HG03378 (cell line): ENCODE data around the gene AMOTL2.
A peak's percentile ranks its signal among the peaks of the same experiment; 100 is the strongest.

Experiments used
- ATAC-seq: cut with Tn5 transposase; IDR thresholded peaks from one replicate; pipeline ENCODE4 v1.9.1; 2021; ENCODE audit warnings: mild to moderate bottlenecking, moderate library complexity; ENCODE audit not compliant: unreplicated experiment

Gene AMOTL2

DNA sequence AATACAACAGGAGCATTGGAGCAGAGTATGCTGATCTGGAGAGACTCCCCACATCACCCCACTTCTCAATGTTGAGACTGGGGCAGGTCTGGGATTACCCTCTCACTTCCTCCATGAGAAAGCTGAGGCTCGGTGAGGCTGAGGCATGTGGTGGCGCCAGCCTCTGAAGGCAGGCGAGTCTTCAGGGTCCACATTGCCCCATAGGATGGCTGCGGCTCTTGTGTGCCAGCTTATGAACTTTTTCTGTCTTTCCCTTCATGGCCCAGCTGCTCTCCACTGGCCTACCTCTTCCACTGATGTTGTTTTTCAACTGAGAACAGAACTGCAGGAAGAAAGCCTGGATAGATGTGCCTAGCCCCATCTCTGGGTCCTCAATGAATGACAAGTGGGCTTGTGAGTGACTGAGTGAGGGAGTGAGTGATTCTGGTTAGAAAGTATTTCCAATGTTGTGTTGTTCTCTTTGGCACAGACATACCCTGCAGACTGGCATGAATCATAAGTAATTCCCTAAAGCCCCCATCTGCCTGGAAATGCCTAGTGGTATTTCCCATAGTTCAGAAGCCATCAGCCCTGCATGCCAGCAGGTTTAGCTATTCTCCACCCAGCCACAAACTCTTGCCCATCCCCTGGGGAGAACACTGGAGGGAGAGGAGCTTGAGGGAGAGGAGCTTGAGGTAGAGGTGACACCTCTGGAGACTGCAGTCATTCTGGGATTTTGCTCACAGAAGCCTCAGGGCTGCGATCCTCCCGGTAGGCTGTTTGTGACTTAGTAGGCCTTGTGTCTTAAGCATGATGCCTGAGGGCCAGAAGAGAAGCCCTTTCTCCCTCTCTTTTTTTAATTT lies 56.9 kb downstream of the AMOTL2 start:
- ATAC-seq, result no peak

DNA sequence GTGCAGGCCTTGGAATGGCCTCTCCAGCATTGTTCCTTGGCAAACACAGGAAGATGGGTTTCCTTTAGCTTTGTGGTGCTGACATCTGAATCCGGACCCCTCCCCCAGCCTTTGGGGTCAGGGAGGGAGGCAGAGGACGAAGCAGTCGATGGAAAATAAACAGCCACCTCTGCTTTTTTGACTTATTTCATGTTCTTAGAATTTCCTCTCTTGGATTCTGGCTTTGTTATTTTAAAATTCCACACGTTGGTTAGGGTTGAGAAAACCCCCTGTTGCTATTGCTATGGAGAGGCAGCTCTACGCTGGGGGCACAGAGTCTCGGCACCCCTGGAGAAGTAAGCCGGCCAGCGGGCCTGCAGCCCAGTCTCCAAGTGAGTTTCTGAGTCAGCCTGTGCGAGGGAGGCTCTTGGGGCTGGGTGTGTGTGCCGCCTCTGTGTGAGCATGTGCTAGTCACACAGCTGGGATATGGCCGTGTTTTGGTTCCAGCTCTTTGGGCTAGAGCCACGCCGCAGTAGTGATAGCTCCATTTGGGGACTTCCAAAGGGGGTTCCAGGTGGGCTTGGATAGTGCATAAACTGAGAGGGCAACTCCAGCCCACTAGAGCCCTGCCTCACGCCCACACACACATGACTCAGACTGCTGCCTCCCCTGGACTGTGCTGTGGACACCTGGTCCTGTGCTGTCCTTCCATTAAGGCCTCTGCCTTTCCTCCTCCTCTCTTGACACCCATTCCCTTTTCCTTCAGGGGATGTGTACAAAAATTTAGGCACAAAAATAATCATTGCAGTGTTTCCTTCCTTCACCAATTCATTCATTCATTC lies 58.8 kb downstream of the AMOTL2 start:
- ATAC-seq, result no peak

DNA sequence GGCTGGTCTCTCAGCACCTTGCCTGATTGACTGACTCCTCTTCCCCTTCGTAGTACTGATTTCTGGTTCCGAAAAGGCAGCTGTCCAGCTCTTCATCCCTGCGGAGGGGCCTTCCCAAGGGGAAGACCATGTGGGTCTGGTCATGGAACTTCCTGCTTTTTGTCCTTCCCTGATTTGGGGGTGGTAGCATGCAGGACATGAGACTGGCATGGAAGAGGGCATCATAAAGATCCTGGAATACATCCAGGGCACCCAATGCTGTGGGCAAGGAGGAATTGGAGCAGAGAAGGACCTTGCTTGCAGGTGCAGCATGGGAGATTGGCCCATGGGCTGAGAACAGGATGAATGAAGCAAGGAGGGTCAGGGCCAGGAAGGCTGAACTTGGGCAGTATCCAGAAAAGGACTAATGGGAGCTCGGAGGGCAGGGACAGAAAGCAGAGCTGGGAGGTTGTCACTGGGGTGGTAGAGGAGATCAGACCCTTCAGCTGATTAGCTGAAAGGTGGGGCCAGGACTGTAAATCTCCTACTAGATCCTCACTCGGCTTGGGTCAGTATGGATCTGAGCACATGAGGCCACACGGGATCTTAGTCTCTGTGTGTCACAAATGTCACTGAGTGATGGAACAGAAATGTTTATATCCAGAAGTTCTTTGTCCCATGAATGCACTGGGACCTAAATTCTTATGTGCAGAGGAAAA lies 59.5 kb downstream of the AMOTL2 start:
- ATAC-seq, result no peak

DNA sequence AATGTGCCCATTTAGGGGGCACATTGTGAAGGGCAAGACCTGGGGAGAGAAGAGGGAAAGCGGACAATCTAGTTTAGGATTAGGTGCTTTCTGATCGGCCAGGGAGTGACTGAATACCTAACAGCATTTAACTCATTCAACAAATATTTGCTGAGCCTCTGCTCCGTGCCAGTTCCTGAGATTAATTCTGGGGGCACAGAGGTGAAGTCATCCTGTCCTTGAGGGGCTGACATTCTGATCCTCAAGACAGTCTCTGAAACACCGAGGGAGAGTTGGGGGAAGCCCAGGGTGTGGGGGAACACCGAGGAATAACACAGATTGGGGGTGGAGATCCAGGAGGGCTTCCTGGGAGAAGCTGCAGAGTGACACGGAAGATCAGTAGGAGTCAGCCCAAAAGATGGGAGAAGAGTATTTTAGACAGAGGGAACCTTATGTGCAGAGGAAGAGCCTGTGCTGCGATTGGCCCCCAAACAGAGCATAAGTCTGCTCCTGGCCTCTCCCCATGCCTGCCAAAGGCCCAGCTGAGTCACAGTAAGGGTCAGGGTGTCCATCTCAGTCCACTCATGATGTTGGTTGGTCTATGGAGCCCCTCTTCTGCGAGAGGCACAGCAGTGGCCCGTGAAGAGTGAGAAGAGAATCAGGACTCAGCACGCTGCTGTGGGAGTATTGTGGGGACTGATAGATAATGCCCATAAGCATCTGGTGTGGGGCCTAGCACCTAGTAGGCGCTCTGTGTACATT lies 60.2 kb downstream of the AMOTL2 start:
- ATAC-seq, result no peak

DNA sequence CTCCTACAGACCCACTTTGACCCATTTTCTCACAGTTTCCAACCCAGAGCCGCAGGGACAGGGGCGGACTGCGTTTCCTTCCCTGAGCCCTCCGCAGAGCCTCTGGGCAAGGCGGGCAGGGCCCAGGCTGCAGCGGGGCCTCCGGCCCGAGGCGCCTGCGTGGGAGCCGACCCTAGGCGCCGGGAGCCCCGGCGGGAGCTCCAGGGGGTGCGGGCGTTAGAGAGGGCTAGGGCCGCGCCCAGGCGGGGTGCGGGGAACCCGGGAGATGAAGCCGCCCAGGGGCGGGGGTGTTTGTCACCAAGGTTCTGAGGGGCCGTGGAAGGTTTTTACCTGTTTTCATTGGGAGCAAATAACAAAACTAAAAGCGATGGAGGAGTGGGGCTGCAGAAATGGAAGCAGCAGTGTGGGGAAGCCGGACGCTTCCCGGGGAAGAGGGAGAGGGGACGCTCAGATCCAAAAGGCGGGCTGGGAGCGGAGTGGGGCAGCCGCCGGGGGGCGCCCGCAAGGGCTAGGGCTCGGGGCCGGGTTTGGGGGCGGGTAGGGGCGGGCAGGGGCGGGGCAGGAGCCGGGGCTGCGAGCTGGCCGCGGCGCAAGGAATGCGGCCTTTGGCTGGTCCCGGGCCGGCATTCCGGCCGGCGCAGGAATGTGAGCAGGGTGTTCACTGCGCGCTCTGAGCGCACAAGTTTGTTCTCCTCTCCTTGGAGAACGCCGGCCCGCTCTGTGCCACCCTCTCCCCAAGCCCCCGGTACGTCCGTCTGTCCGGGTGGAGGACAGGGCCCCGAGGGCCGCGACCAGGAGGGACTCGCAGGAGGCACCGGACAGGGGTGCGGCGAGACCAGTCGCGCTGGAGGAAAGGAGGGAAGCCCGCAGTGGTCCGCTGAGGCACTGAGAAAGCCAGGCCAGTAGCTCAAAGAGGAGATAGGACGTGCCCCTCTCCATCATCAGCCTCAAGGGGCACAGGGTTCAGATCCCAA lies 61.1 kb downstream of the AMOTL2 start:
- ATAC-seq, result no peak

DNA sequence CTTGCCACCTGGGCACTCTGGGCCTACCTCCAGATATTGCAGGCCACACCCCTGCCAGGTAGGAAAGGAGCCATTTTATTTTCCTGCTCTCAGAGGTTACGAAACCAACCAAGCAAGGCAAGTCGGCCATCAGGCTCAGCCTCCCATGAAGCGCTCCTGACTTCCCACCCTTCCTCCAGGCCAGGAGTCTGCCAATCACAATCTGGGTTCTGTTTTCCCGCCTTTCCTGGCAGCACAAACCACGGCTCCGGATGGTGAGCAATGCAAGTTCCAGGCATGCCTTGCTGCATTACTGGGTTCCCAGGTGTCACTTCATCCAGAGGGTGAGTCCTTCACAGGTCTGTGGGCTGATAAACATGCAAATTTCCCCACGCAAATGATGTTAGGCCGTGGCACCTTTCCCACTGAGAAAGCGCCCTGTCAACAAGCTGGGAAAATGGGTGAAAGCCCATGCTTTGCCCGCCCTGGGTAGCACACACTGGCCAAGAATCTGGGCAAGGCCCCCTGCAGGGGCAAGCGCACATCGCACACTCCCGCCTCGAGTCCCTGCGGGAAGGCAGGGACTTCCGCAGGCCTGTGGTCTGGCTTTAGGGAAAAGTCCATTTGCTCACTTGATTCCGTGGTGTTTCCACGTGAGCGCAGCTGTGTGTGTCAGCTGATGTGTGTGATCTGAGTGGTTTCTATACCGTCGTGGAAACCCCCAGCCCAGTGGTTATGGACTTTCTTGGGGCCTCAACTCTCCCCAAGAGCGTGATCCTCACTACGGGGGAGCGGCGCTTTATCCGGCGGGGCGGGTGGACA lies 62.0 kb downstream of the AMOTL2 start:
- no peak for ATAC-seq

DNA sequence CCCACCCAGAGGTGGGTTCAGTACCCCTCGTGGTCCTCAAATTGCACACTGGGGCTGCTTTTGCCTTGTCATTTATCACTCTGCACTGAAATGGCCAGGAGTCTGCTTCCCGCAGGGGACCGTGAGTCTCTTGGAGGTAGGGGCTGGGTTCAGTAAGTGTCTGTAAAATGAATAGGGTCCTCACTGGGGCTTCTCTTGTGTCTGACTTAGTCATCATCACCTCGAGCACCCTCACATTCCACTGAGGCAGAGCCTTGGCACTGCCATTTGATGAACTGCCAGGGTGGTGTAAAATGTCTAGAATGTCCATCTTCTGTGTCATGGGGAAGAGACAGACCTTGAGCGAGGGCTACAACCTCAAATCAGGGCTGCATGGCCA lies 62.6 kb downstream of the AMOTL2 start:
- no peak for ATAC-seq

DNA sequence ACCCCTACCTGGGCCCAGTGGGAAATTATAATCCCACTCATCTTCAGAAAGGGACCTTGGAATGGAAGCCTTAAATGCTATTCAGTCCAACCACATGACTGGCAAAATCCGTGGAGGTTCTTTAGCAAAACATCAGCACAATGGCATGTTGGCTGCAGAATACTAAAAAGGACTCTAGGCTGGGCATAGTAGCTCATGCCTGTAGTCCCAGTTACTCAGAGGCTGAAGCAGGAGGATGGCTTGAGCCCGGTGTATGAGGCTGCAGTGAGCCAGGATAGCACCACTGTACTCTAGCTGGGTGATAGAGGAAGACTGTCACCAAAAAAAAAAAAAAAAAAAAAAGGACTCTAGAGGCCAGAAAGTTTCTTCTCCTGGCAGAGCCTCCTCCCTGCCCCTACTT lies 63.0 kb downstream of the AMOTL2 start:
- no peak for ATAC-seq

DNA sequence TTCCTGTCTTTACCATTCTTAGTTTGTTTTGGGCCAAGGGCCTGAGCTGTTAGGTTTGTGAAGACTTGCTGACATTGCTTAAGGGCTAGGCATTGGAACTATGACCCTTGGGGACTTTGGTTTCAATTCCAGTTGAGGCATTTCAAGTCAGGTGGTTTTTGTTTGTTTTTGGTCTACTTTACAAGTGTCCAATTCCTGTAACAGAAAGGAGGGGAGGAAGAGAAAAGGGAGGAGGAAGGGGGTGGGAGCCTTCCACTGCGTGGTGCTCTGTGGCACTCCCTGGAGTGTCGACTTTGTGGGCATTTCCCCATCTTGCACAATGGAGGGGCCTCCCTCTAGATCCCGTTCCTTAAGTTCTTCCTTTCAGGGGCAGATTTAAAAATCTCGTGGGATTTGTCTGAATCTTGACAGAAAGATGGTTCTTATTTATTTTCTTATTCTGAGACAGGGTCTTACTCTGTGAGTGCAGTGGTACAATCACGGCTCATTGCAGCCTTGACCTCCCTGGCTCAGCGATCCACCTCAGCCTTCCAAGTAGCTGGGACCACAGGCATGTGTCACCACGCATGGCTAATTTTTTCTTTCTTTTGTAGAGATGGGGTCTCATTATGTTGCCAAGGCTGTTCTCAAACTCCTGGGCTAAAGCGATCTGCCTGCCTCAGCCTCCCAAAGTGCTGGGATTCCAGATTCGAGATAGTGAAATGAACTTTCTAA lies 64.1 kb downstream of the AMOTL2 start:
- no peak for ATAC-seq

DNA sequence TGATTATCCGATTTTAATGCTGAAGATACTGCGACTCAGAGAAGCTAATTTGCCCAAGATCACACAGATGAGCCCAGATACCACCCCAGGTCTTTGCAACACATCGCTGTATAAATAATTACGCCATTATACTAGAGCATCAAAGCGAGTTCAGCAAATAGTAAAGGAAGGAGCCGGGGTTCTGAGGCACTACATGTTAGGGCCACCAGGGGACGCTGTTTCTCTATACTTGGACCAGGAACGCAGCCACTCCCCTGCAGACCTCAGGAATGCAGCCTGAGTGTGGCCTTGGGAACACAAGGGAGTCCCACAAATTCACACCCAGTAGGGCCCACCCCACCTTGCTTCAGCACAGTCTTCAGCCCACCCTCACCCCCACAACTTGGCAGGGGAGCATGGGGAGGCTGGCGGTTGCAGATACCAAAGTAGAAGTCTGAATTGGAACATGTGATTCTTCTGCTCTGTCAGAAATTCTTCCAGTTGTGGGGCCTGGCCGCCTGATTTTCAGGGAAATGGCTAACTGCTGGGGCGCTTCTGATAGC lies 65.8 kb downstream of the AMOTL2 start:
- peak; percentile 49 for ATAC-seq

DNA sequence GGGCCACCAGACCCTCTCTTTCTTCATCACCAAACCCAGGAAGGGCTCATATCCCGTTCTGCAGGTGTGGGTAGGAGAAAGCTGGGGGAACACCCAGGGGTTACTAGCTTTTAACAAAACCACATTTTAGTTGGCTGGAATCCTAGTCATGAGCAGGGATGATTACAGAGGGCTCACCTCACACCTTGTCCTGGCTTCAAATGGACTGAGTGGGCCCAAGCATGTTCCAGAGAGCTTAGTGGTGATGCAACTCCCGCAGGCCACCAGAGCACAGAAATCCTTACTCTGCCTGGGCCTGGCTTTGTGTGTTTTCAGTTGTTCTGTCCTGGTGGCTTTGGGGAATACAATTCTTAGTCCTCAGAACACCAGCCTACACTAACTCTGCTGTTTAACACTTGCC lies 66.8 kb downstream of the AMOTL2 start:
- no peak for ATAC-seq

DNA sequence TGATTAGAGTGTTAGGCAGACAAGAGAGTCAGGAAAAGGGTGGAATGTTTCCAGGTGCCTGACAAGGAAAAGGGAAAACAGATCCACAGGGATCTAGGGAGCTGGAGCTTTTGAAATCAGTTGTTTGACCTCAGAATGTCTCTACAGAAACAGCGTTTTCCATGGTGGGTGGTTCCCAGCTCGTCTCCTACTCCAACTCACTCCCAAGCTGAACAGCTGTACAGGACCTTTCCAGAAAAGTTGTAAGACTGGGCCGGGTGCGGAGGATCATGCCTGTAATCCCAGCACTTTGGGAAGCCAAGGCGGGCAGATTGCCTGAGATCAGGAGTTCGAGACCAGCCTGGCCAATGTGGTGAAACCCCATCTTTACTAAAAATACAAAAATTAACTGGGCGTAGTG lies 67.9 kb downstream of the AMOTL2 start:
- no peak for ATAC-seq
